IMR-90 (cell line): ENCODE data around the gene CLEC16A. TPM values are rescaled to one million over a fixed set of nuclear protein-coding genes. Genes with fewer than 3 reads are reported as not detected.

Source experiments
- ATAC-seq: fragments of 200-7000 bp; cut with Tn5 transposase; 2 replicates; pipeline ENCODE4 v1.9.1; 2020; ENCODE audit warnings: low read depth, mild to moderate bottlenecking, moderate library complexity
- BruUV-seq: library from RNA; stranded (reverse); fragments of 400-500 nt; replicated peaks from 2 replicates; lab custom pipeline; 2021; lab: Mats Ljungman, UMichigan
- CTCF ChIA-PET: fragments of 300-600 bp; formaldehyde crosslinking; extraction: SDS; loops from one replicate; lab custom pipeline; 2021; ENCODE audit warnings: antibody characterized with exemption; lab: Yijun Ruan, JAX
- POLR2A ChIA-PET: fragments of 300-600 bp; sonication (Branson Sonifier 250); formaldehyde crosslinking; loops from one replicate; lab custom pipeline; 2022; ENCODE audit warnings: antibody characterized with exemption; ENCODE audit not compliant: unreplicated experiment; lab: Charles Lee
- DNase-seq: peaks from one replicate; pipeline ENCODE4 v3.0.0; 2013
- H2AFZ ChIP-seq: replicated peaks from 2 replicates; pipeline ENCODE3; 2013; ENCODE audit warnings: low read length, mild to moderate bottlenecking; ENCODE audit not compliant: poor library complexity
- H2AK5ac ChIP-seq: 2 replicates; pipeline ENCODE4 v1.6.1; 2013; ENCODE audit warnings: low read depth, low read length, inconsistent platforms
- H2AK9ac ChIP-seq: replicated peaks from 2 replicates; pipeline ENCODE3; 2013; ENCODE audit warnings: mild to moderate bottlenecking, low read depth, low read length, moderate library complexity; ENCODE audit not compliant: poor library complexity
- H2BK120ac ChIP-seq: 2 replicates; pipeline ENCODE4 v1.6.1; 2013; ENCODE audit warnings: low read depth, low read length, inconsistent platforms
- H2BK15ac ChIP-seq: 3 replicates; pipeline ENCODE4 v1.6.1; 2013; ENCODE audit warnings: low read depth, low read length, inconsistent platforms
- H2BK20ac ChIP-seq: 2 replicates; pipeline ENCODE4 v1.6.1; 2013; ENCODE audit warnings: low read depth, mild to moderate bottlenecking, inconsistent platforms, low read length, moderate library complexity
- H2BK5ac ChIP-seq: 2 replicates; pipeline ENCODE4 v1.6.1; 2013; ENCODE audit warnings: mild to moderate bottlenecking, low read depth, low read length, inconsistent platforms; ENCODE audit not compliant: poor library complexity, severe bottlenecking
- H3K14ac ChIP-seq: replicated peaks from 2 replicates; pipeline ENCODE4 v1.6.1; 2013; ENCODE audit warnings: low read depth, low read length, inconsistent platforms
- H3K18ac ChIP-seq: 2 replicates; pipeline ENCODE4 v1.6.1; 2013; ENCODE audit warnings: low read depth, low read length, control low read depth
- H3K23ac ChIP-seq: 2 replicates; pipeline ENCODE4 v1.6.1; 2013; ENCODE audit warnings: low read depth, low read length, inconsistent platforms
- H3K27ac ChIP-seq: 2 replicates; pipeline ENCODE4 v1.5.1; 2013; ENCODE audit warnings: mild to moderate bottlenecking, control low read depth, low read length; ENCODE audit not compliant: insufficient read depth
- H3K27me3 ChIP-seq: 2 replicates; pipeline ENCODE4 v1.6.1; 2013; ENCODE audit warnings: low read length; ENCODE audit not compliant: control insufficient read depth, insufficient read depth
- H3K36me3 ChIP-seq: 2 replicates; pipeline ENCODE4 v1.6.1; 2013; ENCODE audit warnings: low read length, mixed read lengths; ENCODE audit not compliant: control insufficient read depth, insufficient read depth
- H3K4ac ChIP-seq: 2 replicates; pipeline ENCODE4 v1.6.1; 2013; ENCODE audit warnings: low read depth, low read length, inconsistent platforms
- H3K4me1 ChIP-seq: 2 replicates; pipeline ENCODE4 v1.6.1; 2013; ENCODE audit warnings: low read length, mixed read lengths; ENCODE audit not compliant: control insufficient read depth, insufficient read depth
- H3K4me2 ChIP-seq: 2 replicates; pipeline ENCODE4 v1.6.1; 2013; ENCODE audit warnings: low read depth, mild to moderate bottlenecking, control low read depth, low read length, moderate library complexity
- H3K4me3 ChIP-seq: 2 replicates; pipeline ENCODE4 v1.5.1; 2013; ENCODE audit warnings: low read depth, mild to moderate bottlenecking, control low read depth, low read length, moderate library complexity; ENCODE audit not compliant: insufficient read depth
- H3K56ac ChIP-seq: 2 replicates; pipeline ENCODE4 v1.6.1; 2013; ENCODE audit warnings: low read length, inconsistent platforms; ENCODE audit not compliant: insufficient read depth; ENCODE audit errors: extremely low read depth
- H3K79me1 ChIP-seq, 2 experiments: 2 replicates each; pipeline ENCODE4 v1.6.1; 2013; ENCODE audit warnings: low read length in 2 of 2, inconsistent platforms in 1 of 2, low read depth in 1 of 2
- H3K9ac ChIP-seq: 2 replicates; pipeline ENCODE4 v1.6.1; 2013; ENCODE audit warnings: low read depth, low read length, control low read depth
- H3K9me1 ChIP-seq: 2 replicates; pipeline ENCODE4 v1.6.1; 2013; ENCODE audit warnings: low read length, inconsistent platforms; ENCODE audit not compliant: insufficient read depth
- H3K9me3 ChIP-seq: 2 replicates; pipeline ENCODE4 v1.6.1; 2013; ENCODE audit warnings: low read length; ENCODE audit not compliant: control insufficient read depth, insufficient read depth
- H4K20me1 ChIP-seq: 2 replicates; pipeline ENCODE4 v1.6.1; 2013; ENCODE audit warnings: low read length, inconsistent platforms; ENCODE audit not compliant: insufficient read depth
- H4K5ac ChIP-seq: 2 replicates; pipeline ENCODE4 v1.6.1; 2013; ENCODE audit warnings: mild to moderate bottlenecking, low read depth, low read length, control low read depth
- H4K8ac ChIP-seq, 2 experiments: 2 replicates each; pipeline ENCODE4 v1.6.1; 2013; ENCODE audit warnings: low read depth in 2 of 2, low read length in 2 of 2, control low read depth in 1 of 2, inconsistent platforms in 1 of 2
- H4K91ac ChIP-seq: 2 replicates; pipeline ENCODE4 v1.6.1; 2013; ENCODE audit warnings: low read depth, low read length, inconsistent platforms; ENCODE audit not compliant: insufficient read depth
- CEBPB ChIP-seq: IDR thresholded peaks from 2 replicates; pipeline ENCODE4 v1.6.1; 2012; ENCODE audit warnings: low read depth, low read length, improper control_type of control experiment
- RCOR1 ChIP-seq: IDR thresholded peaks from 2 replicates; pipeline ENCODE4 v1.6.1; 2012; ENCODE audit warnings: mild to moderate bottlenecking, low read length, improper control_type of control experiment; ENCODE audit not compliant: insufficient replicate concordance
- SMC3 ChIP-seq: fragments of 150-350 bp; IDR thresholded peaks from 2 replicates; pipeline ENCODE4 v1.6.1; 2016; ENCODE audit warnings: low read depth, mild to moderate bottlenecking, antibody characterized with exemption, low read length, moderate library complexity
- USF2 ChIP-seq: fragments of 150-350 bp; IDR thresholded peaks from 2 replicates; pipeline ENCODE4 v1.6.1; 2017; ENCODE audit warnings: mild to moderate bottlenecking, antibody characterized with exemption, low read length, low read depth
- WGBS, 2 experiments: methylation state at CpG; one replicate each; pipeline versions ENCODE4 v1.1.5 to v1.1.7; 2013; ENCODE audit warnings: missing lambda C conversion rate in 2 of 2; ENCODE audit not compliant: insufficient read length in 1 of 2; ENCODE audit errors: extremely low coverage in 2 of 2; 5-methylcytosine and 5-hydroxymethylcytosine counted together
- dilution Hi-C: fragments of 300-500 bp; cut with HindIII; formaldehyde crosslinking; loops from one replicate; pipeline ENCODE4 v1.14.3; 2018; ENCODE audit warnings: low sequenced_read_pairs; ENCODE audit not compliant: unreplicated experiment
- in situ Hi-C: fragments of 300-500 bp; cut with MboI; formaldehyde crosslinking; loops from 3 replicates; pipeline ENCODE4 v1.14.3; 2019; ENCODE audit warnings: low sequenced_read_pairs, inconsistent platforms, mixed read lengths
- intact Hi-C: fragments of 100-400 bp; cut with micrococcal nuclease; formaldehyde crosslinking; loops from 2 replicates; pipeline ENCODE4 v1.10.0; 2022
- polyA plus RNA-seq, 3 experiments: library from polyadenylated mRNA; depleted of rRNA; stranded (reverse); fragments of >200 nt; gene quantifications; 2 replicates each; pipeline ENCODE4 v1.2.3, GENCODE V29; 2012; ENCODE audit warnings: low replicate concordance in 1 of 3
- total RNA-seq: library from RNA; depleted of rRNA; stranded (reverse); fragments of >200 nt; gene quantifications from 2 replicates; pipeline ENCODE4 v1.2.3, GENCODE V29; 2012

The CLEC16A gene
- total and polyA plus RNA-seq, 2 of the 4 experiments (the other 2 are of a cell fraction): 15.9 to 16.5 TPM

DNA sequence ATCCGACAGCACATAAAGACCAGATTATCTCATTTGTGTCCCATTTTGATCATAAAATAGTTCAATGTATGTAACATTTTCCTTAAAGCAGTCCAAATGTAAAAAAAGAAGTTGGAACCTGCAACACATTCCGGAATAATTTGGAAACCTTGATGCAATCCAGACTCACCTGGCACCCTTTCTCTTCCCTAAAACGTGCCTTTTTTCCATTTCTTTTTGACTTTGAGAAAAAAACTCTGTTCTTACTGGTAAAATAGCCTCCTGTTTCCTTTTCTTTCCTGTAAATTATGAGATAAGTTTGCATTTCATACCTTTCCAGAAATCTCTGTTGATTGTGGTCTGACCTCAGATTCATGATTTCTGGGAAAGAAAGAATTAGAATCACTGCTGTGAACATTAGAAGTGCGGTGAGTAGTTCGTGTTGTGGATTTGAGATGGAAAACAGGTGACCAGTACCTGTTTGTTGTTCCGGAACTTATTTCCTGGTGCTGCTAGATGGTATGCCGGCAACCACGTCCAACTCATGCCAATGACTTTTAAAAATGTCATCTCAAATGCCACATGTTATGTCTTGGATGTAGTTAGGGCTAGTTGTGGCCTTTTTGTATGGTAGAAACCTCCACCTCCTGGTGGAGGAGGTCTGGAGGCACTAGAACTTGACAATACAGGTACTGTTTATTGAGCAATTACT, 203.5 kb downstream of the CLEC16A start:
- Histone ChIP-seq H2AFZ (no peak overlapping the region), H3K79me1 (peaks cover 0 to 6% of the 10 kb centered on the region in 2 experiments; a peak in 1 of 4 replicates), H4K5ac (no peak overlapping the region), H3K4me1 (peaks cover 2% of the 10 kb centered on the region; the same call in 1 of the 2 replicates), H3K27ac (no peak overlapping the region), H4K91ac (no peak overlapping the region), H2BK5ac (no peak overlapping the region), H3K9me3 (no peaks in the 10 kb centered on the region), H3K56ac (no peak overlapping the region), H2BK20ac (no peak overlapping the region), H2AK9ac (no peak overlapping the region), H2BK15ac (no peak overlapping the region), H3K18ac (no peak overlapping the region), H3K4me2 (no peak overlapping the region), H3K4ac (no peak overlapping the region), H3K9me1 (peaks cover 7% of the 10 kb centered on the region), H3K14ac (no peak overlapping the region), H4K8ac (no peak overlapping the region), H3K36me3 (no peaks in the 10 kb centered on the region), H3K23ac (no peak overlapping the region), H2BK120ac (no peak overlapping the region), H3K4me3 (no peak overlapping the region), H2AK5ac (no peak overlapping the region), H3K27me3 (no peaks in the 10 kb centered on the region), H3K9ac (no peak overlapping the region), H4K20me1 (no peaks in the 10 kb centered on the region)
- POLR2A ChIA-PET: no interaction called here
- CTCF ChIA-PET: no interaction called here
- no TSS peak for BruUV-seq
- intact Hi-C loops (no loop called here), dilution Hi-C loops (no loop called here), in situ Hi-C loops (no loop called here)
- ATAC-seq: no peak
- no peak for DNase-seq
- TF ChIP-seq SMC3 (no peak), CEBPB (no peak), USF2 (no peak), RCOR1 (no peak)
- WGBS, 2 experiments: 90% methylated on average over 2 of the region's 8 CpGs; no CpG with 5 or more reads in 1 of the 2 experiments
